HG03066 (cell line): ENCODE measurements around the gene FHIP1B.

Experiments used
- ATAC-seq: cut with Tn5 transposase; IDR thresholded peaks from one replicate; pipeline ENCODE4 v1.9.1; 2021; ENCODE audit warnings: low read depth; ENCODE audit not compliant: unreplicated experiment

FHIP1B gene

DNA sequence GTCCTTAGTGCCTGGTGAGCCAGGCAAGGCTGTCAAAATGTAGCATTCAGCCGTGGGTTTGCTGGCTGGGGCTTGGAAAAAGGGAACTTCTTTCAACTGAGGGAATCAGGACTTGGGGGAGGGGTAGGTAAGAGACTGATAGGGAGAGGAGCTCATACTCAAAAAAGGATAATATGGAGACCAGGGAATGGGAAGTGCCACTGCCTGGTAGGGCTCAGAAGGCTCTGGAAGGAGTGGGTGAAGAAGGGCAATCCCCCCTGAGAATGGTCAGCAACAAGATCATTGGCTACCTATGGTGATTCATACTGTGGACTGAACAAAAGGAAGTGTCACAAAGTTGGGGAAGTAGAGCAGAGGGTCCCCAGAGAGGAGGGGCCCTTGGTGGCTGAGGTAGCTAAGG lies 6.3 kb upstream of the FHIP1B start:
- no peak for ATAC-seq

DNA sequence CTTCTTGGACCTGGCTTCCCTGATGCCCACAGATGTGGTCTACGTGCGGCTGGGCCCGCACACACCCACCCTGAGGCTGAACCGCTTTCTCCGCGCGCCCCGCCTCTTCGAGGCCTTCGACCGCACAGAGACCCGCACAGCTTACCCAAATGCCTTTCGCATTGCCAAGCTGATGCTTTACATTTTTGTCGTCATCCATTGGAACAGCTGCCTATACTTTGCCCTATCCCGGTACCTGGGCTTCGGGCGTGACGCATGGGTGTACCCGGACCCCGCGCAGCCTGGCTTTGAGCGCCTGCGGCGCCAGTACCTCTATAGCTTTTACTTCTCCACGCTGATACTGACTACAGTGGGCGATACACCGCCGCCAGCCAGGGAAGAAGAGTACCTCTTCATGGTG lies 5.7 kb upstream of the FHIP1B start:
- ATAC-seq = no peak

DNA sequence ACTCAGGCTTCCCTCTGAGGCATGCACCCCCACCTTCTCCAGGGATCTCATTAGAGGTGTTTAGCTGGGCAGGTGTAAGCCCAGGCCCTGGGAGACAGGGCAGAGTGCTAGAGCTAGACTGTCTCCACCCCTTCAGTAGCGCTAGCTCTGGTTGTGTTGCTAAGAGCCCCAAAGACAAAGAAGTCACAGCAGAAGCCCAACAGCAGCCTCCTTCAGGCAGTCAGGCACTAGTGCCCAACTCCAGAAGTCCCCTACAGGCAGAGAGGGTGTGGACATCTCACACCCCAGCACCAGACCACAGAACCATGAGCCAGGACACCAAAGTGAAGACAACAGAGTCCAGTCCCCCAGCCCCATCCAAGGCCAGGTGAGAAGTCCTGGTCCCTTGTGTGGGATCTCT lies 4.5 kb upstream of the FHIP1B start, which contains the start of gene CNGA4:
Gene CNGA4 (plus strand): TSS at position 188 of the 400 bp plus-strand sequence. CDS start 118 bp downstream, at position 306.
- ATAC-seq = no peak

DNA sequence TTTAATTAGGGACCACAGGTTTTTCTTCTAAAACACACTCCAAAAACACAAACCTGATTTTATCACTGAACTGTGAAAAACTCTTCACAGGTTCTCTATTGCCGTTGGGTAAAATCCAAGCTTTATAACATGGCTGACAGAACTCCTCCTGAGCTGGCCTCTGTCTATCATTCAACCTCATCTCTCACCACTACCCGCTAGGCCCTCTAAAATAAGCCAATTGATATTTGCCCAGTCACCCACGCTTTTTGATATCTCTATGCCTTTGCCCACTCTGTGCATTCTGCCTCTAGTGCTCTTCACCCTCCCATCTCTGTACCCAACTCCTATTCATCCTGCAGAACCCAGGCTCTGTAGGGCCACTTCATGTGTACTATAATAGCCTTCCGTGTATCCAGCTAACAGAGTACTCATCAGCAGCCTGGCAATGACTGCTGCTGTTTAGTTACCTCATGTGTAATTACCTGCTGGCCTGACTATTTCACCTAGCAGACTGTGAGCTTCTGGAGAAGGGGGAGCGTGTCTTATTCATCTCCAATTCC lies 3.4 kb upstream of the FHIP1B start:
- ATAC-seq = no peak

DNA sequence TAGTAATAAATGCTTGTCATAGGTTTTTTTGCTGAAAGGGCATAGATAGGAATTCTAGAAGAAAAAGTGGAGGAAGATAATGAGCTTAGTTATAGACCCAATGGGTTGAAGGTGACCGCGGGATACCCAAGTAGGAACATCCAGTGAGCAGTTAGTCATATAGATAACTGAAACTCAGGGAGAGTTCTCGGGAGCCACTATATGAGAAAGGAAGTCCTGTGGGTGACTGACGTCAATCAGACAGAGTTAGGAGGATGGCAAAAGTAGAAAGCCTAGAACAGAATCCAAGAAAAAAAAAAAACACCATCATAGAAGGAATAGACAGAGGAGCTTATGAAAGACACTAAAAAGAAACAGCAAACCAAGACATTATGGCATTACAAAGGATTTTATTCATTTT lies 2.8 kb upstream of the FHIP1B start:
- no peak for ATAC-seq

DNA sequence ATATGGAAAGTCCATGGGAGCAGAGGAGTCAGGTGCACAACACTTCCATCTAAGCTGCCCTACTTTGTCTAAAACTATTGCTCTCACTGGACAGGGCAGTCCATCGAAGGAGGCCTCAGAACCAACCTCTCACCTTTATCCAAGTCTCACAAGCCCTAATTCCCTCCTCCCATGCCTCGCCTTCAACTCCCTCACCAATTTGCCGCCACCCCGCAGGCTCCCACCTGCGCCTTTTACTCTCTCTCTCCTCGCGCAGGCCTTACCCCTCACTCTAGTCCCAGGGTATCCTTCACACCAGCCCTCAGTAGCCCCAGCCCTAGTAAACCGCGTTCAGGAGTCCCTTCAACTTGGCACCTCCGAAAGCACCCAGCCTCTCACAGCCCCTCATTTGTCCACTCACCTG lies 451 bp downstream of the FHIP1B start:
- peak; percentile 0 for ATAC-seq

DNA sequence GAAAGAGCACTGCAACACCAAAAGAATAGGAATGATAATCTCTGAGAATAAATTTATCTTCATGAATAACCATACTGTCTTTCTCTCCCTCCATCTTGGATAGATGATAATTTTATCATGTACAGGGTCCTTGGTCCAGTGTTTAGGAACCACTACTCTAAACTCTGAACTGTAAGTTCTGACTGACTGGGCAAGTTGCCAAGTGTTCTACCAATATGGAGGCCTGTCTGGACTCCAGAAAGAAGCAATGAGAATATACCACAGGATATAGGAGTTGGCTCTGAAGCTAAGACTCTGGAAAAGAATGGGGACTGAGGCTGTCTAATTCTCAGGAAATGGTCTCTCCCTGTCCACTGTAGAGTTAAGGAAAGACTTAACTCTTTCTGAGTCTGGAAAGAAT lies 1.5 kb downstream of the FHIP1B start:
- no peak for ATAC-seq

DNA sequence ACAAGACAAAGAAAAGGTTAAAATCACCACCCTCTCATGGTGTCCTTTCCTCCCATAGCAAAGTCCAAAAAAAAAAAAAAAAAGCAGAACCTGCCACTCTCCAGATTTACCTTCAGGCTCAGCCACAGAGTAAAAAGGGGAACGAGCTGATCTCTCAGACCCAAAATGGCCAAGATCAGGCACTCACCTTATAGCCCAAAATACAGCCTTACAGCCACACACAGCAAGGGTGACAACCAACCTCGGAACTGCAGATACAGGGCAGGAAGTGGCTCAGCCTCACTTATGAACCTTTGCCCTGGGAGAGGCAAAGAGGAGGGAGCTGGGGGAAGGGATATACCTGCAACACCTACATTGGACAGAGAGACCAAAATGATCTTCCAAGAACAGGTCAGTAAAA lies 4.5 kb downstream of the FHIP1B start:
- ATAC-seq = no peak

DNA sequence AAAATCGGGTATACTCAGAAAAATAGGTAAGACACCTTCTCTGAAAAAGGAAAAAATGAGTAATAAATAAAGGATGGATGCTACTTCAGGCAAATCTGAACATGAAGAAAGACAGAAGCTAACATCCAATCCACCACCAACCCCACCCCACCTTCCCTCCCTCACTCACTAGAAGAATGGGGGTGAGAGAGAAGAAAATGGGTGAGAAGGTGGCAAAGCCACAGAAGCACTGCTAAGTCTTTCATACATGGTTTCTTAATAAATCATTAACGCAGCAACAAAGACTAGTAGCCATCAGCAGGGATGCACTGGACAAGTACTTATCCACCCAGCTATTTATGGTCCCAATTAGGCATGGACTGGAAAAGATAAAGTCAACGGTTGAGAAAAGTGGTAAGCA lies 5.9 kb downstream of the FHIP1B start:
- ATAC-seq = no peak

DNA sequence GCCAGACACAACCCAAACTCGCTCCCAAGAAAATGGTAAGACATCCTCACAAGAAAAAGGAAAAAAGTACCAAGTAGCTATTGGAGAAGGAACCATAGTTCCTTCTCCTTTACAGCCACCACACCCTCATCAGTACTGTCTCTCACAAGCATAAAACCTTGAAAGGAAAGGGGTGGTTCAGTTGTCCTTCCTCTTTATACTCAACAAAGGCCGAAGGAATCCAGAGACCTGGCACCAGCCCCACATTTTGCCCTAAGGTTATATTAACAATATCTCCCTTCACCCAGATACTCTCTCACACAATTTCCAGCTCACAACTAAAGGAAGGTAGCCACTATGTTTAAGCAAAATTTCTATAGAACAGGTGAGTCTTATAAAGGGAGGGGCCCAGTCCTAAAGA lies 8.5 kb downstream of the FHIP1B start:
- ATAC-seq = no peak

DNA sequence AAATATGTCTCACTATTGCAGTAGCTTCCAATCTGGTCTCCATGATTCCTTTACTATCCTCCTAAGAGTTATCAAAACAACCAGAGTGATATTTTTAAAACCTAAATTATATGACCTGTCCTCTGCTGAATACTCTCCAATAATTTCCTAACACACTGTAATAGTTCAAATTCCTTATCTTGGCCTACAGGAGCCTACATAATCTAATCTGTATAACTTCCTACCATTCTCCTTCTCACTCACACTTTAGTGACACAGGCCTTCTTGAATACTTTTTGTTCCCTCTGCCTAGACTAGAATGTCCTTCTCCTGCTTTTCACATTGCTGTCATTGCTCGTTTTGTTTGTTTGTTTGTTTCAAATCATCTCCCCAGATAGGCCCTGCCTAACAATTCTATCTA lies 9.4 kb downstream of the FHIP1B start:
- ATAC-seq = no peak

DNA sequence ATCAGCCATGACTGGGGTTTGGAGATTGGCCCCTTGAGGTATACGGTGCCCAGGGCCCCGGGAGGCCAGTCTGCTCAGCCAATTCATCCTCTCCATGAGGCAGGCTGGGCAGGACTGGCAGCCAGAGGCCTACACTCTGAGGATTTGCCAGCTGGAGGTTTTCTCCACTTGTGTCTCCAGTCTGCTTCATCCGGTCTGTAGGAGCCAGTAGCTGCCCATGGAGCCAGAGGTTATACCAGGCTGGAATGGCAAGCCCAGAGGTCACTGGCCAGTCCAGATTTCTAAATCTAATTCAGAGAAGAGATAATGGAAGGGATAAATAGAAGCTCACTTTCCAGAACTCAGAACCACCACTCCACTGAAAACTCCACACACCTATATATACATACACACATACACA lies 10.0 kb downstream of the FHIP1B start:
- ATAC-seq = no peak

DNA sequence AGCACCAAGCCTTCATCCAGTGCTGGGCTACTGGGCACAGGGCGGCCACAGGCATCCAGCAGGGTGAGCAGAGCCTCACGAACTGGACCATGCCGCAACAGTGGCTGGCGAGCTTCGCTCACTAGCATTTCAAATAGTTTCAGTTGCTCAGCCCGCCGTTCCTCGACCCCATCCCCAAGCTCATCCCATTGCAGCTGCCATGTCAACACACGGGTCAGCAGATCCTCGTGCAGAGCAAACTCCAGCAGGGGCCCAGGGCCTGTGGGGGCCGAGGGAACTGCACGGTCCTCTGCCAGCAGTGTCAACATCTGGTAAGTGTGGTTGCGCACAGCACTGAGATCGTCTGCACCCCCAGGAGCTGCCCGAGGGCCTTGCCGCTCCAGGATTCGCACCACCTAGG lies 10.6 kb downstream of the FHIP1B start:
- no peak for ATAC-seq

DNA sequence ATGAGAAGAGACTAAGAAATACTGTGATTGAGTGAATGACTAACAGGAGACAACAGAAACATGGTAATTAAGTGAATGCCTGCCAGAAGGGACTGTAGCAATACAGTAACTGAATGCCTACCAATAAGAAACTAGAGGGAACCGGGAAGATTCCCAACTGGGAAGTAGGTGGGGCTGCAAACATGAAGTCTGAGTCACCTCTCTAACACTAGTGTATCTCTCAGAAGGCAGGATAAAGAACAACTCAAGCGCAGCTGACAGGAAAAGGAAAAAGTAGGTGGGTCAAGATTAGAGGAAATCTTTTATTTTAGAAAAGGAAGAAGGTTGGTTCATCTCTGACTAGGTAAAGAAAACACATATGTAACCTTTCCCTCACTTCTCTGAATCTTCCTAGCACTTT lies 15.1 kb downstream of the FHIP1B start:
- ATAC-seq = no peak

DNA sequence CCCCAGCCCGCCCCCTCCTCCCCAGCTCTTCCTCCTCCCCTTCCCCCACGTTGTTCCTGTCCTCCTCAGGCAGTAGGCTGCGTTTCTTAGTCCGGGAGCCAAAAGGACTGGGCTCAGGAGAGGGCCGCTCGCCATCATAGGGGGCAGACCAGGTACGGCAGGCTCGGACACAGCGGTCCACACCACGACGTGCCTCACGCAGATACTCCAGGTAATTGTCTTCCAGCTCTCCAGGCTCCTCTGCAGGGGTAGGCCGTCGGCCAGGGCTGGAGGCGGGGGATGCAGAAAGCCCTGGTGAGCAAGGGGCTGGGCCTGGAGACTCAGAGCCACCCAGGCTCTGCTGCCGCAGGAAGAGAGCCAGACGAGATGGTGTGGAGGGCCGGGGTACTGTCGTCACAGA lies 16.7 kb downstream of the FHIP1B start:
- ATAC-seq = no peak

DNA sequence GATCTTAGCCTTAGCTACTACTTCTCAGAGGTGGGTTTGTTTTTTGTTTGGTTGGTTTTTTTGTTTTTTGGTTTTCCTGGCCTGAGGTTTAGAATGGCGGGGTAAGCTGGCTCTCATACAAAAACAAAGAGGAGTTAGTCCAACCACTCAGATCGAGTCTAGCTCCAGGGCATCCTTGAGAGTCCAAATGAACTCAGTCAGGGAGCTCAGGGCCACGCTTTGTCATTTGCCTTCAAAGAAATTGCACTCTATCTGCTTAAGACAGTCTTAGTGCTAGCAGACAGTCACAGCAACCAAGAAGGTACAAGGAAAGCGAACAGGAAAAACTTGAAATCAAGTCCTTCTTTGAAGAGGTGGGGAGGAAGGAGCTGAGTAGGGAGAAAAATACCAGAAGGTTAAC lies 17.9 kb downstream of the FHIP1B start:
- ATAC-seq = no peak

DNA sequence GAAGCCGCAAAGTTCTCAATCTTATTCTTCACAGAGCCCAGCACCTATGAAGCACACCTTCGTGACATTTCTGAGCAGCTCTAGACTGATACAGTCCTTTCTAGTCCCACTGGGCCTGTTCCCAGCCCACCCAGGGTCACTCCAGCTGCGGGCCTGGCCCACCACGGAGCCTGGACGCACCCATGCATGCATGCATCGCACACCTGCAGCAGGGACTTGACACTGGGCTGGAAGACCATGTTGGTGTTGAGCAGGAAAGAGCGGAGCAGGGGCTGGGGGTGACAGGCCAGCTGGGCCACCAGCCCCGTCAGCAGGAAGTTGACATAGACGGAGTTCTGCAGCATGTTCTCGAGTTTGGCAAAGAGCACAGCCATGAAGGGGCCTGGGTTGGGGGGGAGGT lies 19.9 kb downstream of the FHIP1B start:
- ATAC-seq = no peak

DNA sequence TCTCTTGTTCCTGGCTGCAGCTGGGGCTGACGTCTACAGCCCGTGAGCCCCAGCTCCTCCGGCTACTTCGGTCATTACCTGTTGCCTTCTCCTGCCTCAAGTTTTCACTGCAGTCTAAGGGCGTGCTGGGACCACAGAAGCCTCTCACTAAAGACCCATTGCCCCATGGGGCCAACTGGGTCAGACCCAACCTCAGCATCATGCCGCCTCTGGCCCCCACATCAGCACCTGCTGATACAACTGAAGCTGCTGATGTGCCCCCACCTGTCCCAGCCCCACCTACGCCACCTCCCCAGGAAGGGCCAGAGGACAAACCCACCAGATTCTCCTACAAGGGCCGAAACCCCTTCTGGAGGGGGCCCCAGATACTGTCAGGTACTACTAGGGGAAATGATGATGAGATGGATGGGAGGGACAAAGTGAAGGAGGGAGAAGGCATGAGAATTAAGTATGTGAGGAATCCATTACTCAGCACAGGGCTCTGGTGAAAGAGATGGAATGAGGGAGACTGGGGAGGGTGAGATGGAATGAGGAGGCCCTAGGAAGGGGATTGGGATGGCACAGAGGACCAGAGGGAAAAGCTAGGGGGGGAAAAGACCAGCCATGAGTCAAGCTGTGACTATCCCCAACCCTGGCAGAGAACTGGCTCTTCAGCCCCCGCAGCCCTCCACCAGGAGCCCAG lies 24.0 kb downstream of the FHIP1B start:
- no peak for ATAC-seq

DNA sequence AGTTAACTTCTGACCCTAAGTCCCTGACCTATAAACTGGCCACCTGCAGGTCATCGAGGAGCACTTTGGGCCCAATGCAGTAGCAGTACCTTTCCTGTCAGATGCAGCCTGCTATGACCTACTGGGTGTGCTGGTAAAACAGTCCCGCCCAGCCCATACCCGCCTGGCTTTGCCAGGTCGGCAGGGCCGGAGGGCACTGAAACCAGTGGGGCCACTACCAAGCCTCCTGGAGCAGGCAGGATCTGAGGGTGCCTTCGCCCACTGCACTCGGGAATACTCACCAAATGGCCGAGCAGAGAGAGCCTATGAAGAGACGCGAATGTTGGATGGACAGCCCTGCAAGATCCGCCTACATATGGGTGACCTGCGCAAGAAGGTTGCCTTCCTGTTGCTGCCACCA lies 24.6 kb downstream of the FHIP1B start:
- ATAC-seq = no peak

DNA sequence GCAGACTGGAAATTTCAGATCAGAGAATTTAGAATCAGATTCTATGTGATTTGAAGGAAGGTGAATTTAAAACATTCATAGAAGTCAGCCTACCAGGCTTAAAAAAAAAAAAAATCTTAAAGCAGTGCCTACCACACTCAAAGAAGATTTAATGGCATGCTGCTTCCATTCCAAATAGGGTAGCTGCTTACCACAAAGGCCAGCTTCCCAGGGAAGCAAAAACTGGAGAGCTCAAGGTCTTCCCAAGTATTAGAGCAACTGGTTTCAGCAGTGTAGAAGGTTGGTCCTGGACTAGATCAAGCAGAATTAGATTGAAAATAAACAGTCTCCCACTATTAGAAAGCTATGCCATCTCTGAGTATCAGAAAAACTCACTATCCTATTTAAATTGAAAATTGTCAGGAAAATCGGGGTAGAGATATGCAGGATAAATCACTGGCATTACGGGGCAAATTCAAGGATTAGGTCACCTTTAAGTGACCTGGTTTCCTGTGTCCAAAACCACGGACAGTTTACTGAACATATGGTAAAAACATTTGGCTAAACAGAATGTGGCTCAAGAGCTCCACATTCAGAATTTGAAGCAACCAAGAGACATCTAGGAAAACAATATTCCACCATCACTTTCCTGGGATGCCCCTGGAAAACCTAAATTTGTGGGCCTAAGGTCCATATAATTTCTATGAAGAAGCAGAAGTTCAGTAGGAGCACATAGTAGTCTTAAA lies 27.8 kb downstream of the FHIP1B start:
- ATAC-seq = no peak

DNA sequence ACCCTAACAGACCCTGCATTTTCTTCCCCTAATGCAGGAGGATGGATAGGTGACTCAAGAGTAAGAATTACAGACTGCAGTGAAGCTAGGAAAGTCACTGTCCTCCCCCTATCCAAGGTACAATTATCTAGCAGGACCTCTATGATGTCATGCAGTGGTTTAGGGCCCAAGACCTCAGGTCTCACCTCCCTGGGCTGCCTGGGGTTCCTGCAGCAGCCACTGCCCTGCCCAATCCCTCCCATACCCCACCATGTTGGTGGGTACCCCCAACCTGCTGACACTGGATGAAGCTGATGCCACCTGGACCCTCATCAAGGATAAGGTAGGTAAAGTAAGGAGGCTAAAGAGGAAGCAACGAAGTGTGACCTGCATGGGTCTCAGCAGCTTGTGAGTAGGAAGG lies 29.1 kb downstream of the FHIP1B start, which contains the start of gene C11orf42:
Gene C11orf42 (plus strand): TSS at position 192 of the 400 bp plus-strand sequence. CDS start 59 bp downstream, at position 251.
- ATAC-seq = no peak

DNA sequence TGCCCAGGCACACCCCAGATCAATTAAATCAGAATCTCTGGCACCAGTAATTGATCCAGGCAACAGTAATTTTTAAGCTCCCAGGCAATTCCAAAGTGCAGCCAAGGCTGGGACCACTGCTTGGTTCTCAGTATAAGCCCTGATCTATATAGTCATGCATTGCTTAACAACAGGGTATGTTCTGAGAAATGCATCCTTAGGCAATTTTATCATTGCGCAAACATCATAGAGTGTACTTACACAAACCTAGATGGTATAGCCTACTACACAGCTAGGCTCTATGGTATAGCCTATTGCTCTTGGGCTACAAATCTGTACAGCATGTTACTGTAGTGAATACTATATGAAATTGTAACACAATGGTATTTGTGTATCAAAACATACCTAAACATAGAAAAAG lies 29.7 kb downstream of the FHIP1B start:
- ATAC-seq = no peak
